ENCODE data around the gene TMEM109.

Gene TMEM109

GRCh38 chr11:60941371-60942119, 27.6 kb downstream of the TMEM109 start:
- H3K27ac Mint-ChIP-seq = no peak overlapping the region
- no peak overlapping the region for H3K4me3 Mint-ChIP-seq
- TF ChIP-seq, protein P1, sequence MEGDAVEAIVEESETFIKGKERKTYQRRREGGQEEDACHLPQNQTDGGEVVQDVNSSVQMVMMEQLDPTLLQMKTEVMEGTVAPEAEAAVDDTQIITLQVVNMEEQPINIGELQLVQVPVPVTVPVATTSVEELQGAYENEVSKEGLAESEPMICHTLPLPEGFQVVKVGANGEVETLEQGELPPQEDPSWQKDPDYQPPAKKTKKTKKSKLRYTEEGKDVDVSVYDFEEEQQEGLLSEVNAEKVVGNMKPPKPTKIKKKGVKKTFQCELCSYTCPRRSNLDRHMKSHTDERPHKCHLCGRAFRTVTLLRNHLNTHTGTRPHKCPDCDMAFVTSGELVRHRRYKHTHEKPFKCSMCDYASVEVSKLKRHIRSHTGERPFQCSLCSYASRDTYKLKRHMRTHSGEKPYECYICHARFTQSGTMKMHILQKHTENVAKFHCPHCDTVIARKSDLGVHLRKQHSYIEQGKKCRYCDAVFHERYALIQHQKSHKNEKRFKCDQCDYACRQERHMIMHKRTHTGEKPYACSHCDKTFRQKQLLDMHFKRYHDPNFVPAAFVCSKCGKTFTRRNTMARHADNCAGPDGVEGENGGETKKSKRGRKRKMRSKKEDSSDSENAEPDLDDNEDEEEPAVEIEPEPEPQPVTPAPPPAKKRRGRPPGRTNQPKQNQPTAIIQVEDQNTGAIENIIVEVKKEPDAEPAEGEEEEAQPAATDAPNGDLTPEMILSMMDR (IDR thresholded peaks at IDR 0.05; ENCODE audit: unreplicated experiment in 3 of 3) = no peak
- H3K36me3 Mint-ChIP-seq (ENCODE audit: low read depth) = peaks cover 11% of the 10 kb centered on the region
- peaks cover 49% of the 10 kb centered on the region for H3K4me1 Mint-ChIP-seq
- peaks cover 4% of the 10 kb centered on the region for H3K27me3 Mint-ChIP-seq (ENCODE audit: low read depth)
- no peaks in the 10 kb centered on the region for H3K9me3 Mint-ChIP-seq

- Mint-ChIP-seq H3K27me3 (ENCODE audit: low read depth) (peaks cover 4% of the 10 kb centered on the region), H3K36me3 (ENCODE audit: low read depth) (peaks cover 11% of the 10 kb centered on the region), H3K27ac (no peak overlapping the region), H3K4me3 (no peak overlapping the region), H3K4me1 (peaks cover 54% of the 10 kb centered on the region), H3K9me3 (no peaks in the 10 kb centered on the region)
- TF ChIP-seq, protein P1 (IDR thresholded peaks at IDR 0.05; ENCODE audit: unreplicated experiment in 3 of 3) = no peak
Observed at GRCh38 chr11:60942219-60942618, 28.3 kb downstream of the TMEM109 start.

GRCh38 chr11:60942970-60943565, 29.1 kb downstream of the TMEM109 start:
- Mint-ChIP-seq H3K27me3 (ENCODE audit: low read depth) (peaks cover 5% of the 10 kb centered on the region), H3K36me3 (ENCODE audit: low read depth) (peaks cover 11% of the 10 kb centered on the region), H3K4me1 (peaks cover 63% of the 10 kb centered on the region), H3K9me3 (no peaks in the 10 kb centered on the region), H3K4me3 (no peak overlapping the region), H3K27ac (peak overlapping the region in 1 of 3 experiments; percentile 48)
- TF ChIP-seq, protein P1 (IDR thresholded peaks at IDR 0.05; ENCODE audit: unreplicated experiment in 3 of 3) = no peak

- H3K36me3 Mint-ChIP-seq (ENCODE audit: low read depth) = peaks cover 11% of the 10 kb centered on the region
- TF ChIP-seq, protein P1 (IDR thresholded peaks at IDR 0.05; ENCODE audit: unreplicated experiment in 3 of 3) = peak in 2 of 3 experiments; percentile 19 to 24
Observed at GRCh38 chr11:60944490-60945294, 30.7 kb downstream of the TMEM109 start.

GRCh38 chr11:60945295-60945667, 31.3 kb downstream of the TMEM109 start:
- Mint-ChIP-seq H3K9me3 (no peaks in the 10 kb centered on the region), H3K4me1 (peaks cover 78% of the 10 kb centered on the region), H3K36me3 (ENCODE audit: low read depth) (peaks cover 11% of the 10 kb centered on the region), H3K4me3 (no peak overlapping the region), H3K27me3 (ENCODE audit: low read depth) (peaks cover 22% of the 10 kb centered on the region), H3K27ac (no peak overlapping the region)
- TF ChIP-seq, protein P1 (IDR thresholded peaks at IDR 0.05; ENCODE audit: unreplicated experiment in 3 of 3) = no peak

More at GRCh38 chr11:60944490-60945294, 30.7 kb downstream of the TMEM109 start:
- Mint-ChIP-seq H3K27ac (no peak overlapping the region), H3K4me3 (no peak overlapping the region), H3K9me3 (no peaks in the 10 kb centered on the region), H3K4me1 (peaks cover 77% of the 10 kb centered on the region), H3K27me3 (ENCODE audit: low read depth) (peaks cover 16% of the 10 kb centered on the region)

Data from nephron (organoid).